ENCODE measurements around the gene WDR35. TPM values are rescaled to one million over a fixed set of nuclear protein-coding genes. Genes with fewer than 3 reads are reported as not detected.

Gene WDR35
- total RNA-seq, 1 donor from 2014 or later: 10.3 TPM

GRCh38 chr2:19890104-19890503 is 99.8 kb downstream of the WDR35 start:
- Mint-ChIP-seq H3K27ac (ENCODE audit: unreplicated experiment) (no peak overlapping the region), H3K4me1 (ENCODE audit: unreplicated experiment) (peaks cover 6% of the 10 kb centered on the region), H3K9me3 (ENCODE audit: unreplicated experiment) (no peaks in the 10 kb centered on the region), H3K36me3 (ENCODE audit: low read depth, unreplicated experiment) (no peaks in the 10 kb centered on the region), H3K27me3 (ENCODE audit: unreplicated experiment) (peaks cover 5% of the 10 kb centered on the region), H3K4me3 (ENCODE audit: unreplicated experiment) (no peak overlapping the region)
- TF ChIP-seq CTCF (IDR thresholded peaks at IDR 0.05; ENCODE audit: unreplicated experiment): no peak
- no peak for DNase-seq (ENCODE audit: low spot score)

- Mint-ChIP-seq H3K27ac (ENCODE audit: unreplicated experiment) (no peak overlapping the region), H3K4me3 (ENCODE audit: unreplicated experiment) (no peak overlapping the region), H3K27me3 (ENCODE audit: unreplicated experiment) (peaks cover 5% of the 10 kb centered on the region), H3K36me3 (ENCODE audit: low read depth, unreplicated experiment) (peaks cover 3% of the 10 kb centered on the region), H3K4me1 (ENCODE audit: unreplicated experiment) (peaks cover 6% of the 10 kb centered on the region), H3K9me3 (ENCODE audit: unreplicated experiment) (no peaks in the 10 kb centered on the region)
- DNase-seq (ENCODE audit: low spot score): no peak
- no peak for TF ChIP-seq CTCF (IDR thresholded peaks at IDR 0.05; ENCODE audit: unreplicated experiment)
These were observed 101.1 kb downstream of the WDR35 start for GRCh38 chr2:19888831-19889230.

- peaks cover 6% of the 10 kb centered on the region for H3K4me1 Mint-ChIP-seq (ENCODE audit: unreplicated experiment)
- TF ChIP-seq CTCF (IDR thresholded peaks at IDR 0.05; ENCODE audit: unreplicated experiment): no peak
- peak overlapping the region; percentile 28 for H3K27ac Mint-ChIP-seq (ENCODE audit: unreplicated experiment)
- peaks cover 6% of the 10 kb centered on the region for H3K27me3 Mint-ChIP-seq (ENCODE audit: unreplicated experiment)
- no peaks in the 10 kb centered on the region for H3K9me3 Mint-ChIP-seq (ENCODE audit: unreplicated experiment)
- no peak for DNase-seq (ENCODE audit: low spot score)
- no peak overlapping the region for H3K4me3 Mint-ChIP-seq (ENCODE audit: unreplicated experiment)
- H3K36me3 Mint-ChIP-seq (ENCODE audit: low read depth, unreplicated experiment): peaks cover 4% of the 10 kb centered on the region
These were observed 102.4 kb downstream of the WDR35 start for GRCh38 chr2:19887510-19887909.

- H3K27ac Mint-ChIP-seq (ENCODE audit: unreplicated experiment): no peak overlapping the region
- H3K27me3 Mint-ChIP-seq (ENCODE audit: unreplicated experiment): peaks cover 6% of the 10 kb centered on the region
These were observed 103.6 kb downstream of the WDR35 start for GRCh38 chr2:19886261-19886660.

GRCh38 chr2:19885791-19886190 is 104.1 kb downstream of the WDR35 start:
- H3K9me3 Mint-ChIP-seq (ENCODE audit: unreplicated experiment): no peaks in the 10 kb centered on the region
- no peak overlapping the region for H3K27ac Mint-ChIP-seq (ENCODE audit: unreplicated experiment)
- H3K27me3 Mint-ChIP-seq (ENCODE audit: unreplicated experiment): peaks cover 6% of the 10 kb centered on the region
- peaks cover 4% of the 10 kb centered on the region for H3K36me3 Mint-ChIP-seq (ENCODE audit: low read depth, unreplicated experiment)
- no peaks in the 10 kb centered on the region for H3K4me1 Mint-ChIP-seq (ENCODE audit: unreplicated experiment)
- no peak overlapping the region for H3K4me3 Mint-ChIP-seq (ENCODE audit: unreplicated experiment)
- no peak for DNase-seq (ENCODE audit: low spot score)
- no peak for TF ChIP-seq CTCF (IDR thresholded peaks at IDR 0.05; ENCODE audit: unreplicated experiment)

More at GRCh38 chr2:19886261-19886660, 103.6 kb downstream of the WDR35 start:
- no peaks in the 10 kb centered on the region for H3K4me1 Mint-ChIP-seq (ENCODE audit: unreplicated experiment)
- peaks cover 4% of the 10 kb centered on the region for H3K36me3 Mint-ChIP-seq (ENCODE audit: low read depth, unreplicated experiment)
- H3K9me3 Mint-ChIP-seq (ENCODE audit: unreplicated experiment): no peaks in the 10 kb centered on the region
- DNase-seq (ENCODE audit: low spot score): no peak
- no peak for TF ChIP-seq CTCF (IDR thresholded peaks at IDR 0.05; ENCODE audit: unreplicated experiment)
- no peak overlapping the region for H3K4me3 Mint-ChIP-seq (ENCODE audit: unreplicated experiment)

All from endothelial cell (in vitro differentiated cells).